Panc1 (cell line): ENCODE measurements around the gene HBEGF. TPM values are rescaled to one million over a fixed set of nuclear protein-coding genes. Genes with fewer than 3 reads are reported as not detected.

Experiments
- ATAC-seq: fragments of 200-7000 bp; cut with Tn5 transposase; 2 replicates; pipeline ENCODE4 v1.9.1; 2020; ENCODE audit warnings: mild to moderate bottlenecking, moderate library complexity
- BruUV-seq: library from RNA; stranded (reverse); fragments of 400-500 nt; replicated peaks from 2 replicates; lab custom pipeline; 2021; lab: Mats Ljungman, UMichigan
- CTCF ChIA-PET: fragments of 300-600 bp; sonication (Branson Sonifier 250); formaldehyde crosslinking; loops from one replicate; lab custom pipeline; 2022; ENCODE audit warnings: antibody characterized with exemption; lab: Charles Lee
- POLR2A ChIA-PET: fragments of 300-600 bp; sonication (Branson Sonifier 250); formaldehyde crosslinking; loops from one replicate; lab custom pipeline; 2022; ENCODE audit warnings: antibody characterized with exemption; lab: Charles Lee
- DNase-seq: peaks from one replicate; pipeline ENCODE4 v3.0.0-alpha.2; 2010; ENCODE audit warnings: low read depth, low spot score
- H3K27ac ChIP-seq: 2 replicates; pipeline ENCODE4 v1.5.1; 2011; ENCODE audit warnings: mild to moderate bottlenecking, low read length, inconsistent platforms
- H3K27me3 ChIP-seq: fragments of 200-500 bp; sonication (Bioruptor generic); 2 replicates; pipeline ENCODE4 v1.6.0; 2014; ENCODE audit warnings: low read length, inconsistent platforms; ENCODE audit not compliant: control insufficient read depth, insufficient read depth
- H3K36me3 ChIP-seq: fragments of 200-500 bp; sonication (Bioruptor generic); 2 replicates; pipeline ENCODE4 v1.5.1; 2014; ENCODE audit warnings: inconsistent platforms, mild to moderate bottlenecking, low read length, moderate library complexity; ENCODE audit not compliant: control insufficient read depth, insufficient read depth
- H3K4me1 ChIP-seq: 2 replicates; pipeline ENCODE4 v1.5.1; 2011; ENCODE audit warnings: inconsistent platforms, mild to moderate bottlenecking, low read length, moderate library complexity; ENCODE audit not compliant: control insufficient read depth, insufficient read depth
- H3K4me3 ChIP-seq, 2 experiments: 2 replicates each; pipeline ENCODE4 v1.5.1; 2011 to 2012; ENCODE audit warnings: low read depth in 2 of 2, low read length in 2 of 2, mild to moderate bottlenecking in 2 of 2, inconsistent platforms in 1 of 2, moderate library complexity in 1 of 2
- H3K9me3 ChIP-seq: fragments of 200-500 bp; sonication (Bioruptor generic); 2 replicates; pipeline ENCODE4 v1.5.1; 2014; ENCODE audit warnings: low read depth, mild to moderate bottlenecking, inconsistent platforms, low read length, moderate library complexity; ENCODE audit not compliant: control insufficient read depth, insufficient read depth
- POLR2AphosphoS5 ChIP-seq: IDR thresholded peaks from 2 replicates; pipeline ENCODE4 v1.6.1; 2012; ENCODE audit warnings: mild to moderate bottlenecking, low read depth, low read length, moderate library complexity
- SIN3A ChIP-seq: IDR thresholded peaks from 2 replicates; pipeline ENCODE4 v1.6.1; 2012; ENCODE audit warnings: low read depth, mild to moderate bottlenecking, low read length, moderate library complexity, borderline replicate concordance; ENCODE audit not compliant: insufficient read depth
- TCF7L2 ChIP-seq: IDR thresholded peaks from 2 replicates; pipeline ENCODE4 v1.6.1; 2011; ENCODE audit warnings: mild to moderate bottlenecking, low read depth, low read length, inconsistent platforms
- in situ Hi-C: cut with HindIII; loops from 2 replicates; pipeline ENCODE4 v1.10.0; 2016; ENCODE audit warnings: low sequenced_read_pairs, low pct_unique_long_range_greater_than_20kb
- intact Hi-C: fragments of 100-400 bp; cut with micrococcal nuclease; formaldehyde crosslinking; loops from one replicate; pipeline ENCODE4 v1.10.0; 2022; ENCODE audit not compliant: unreplicated experiment
- total RNA-seq: library from RNA; stranded (reverse); gene quantifications from one replicate; pipeline ENCODE4 v1.2.1, GENCODE V29; 2021; ENCODE audit not compliant: unreplicated experiment
- TF ChIP-seq, protein P1 (sequence below): fragments of 450-650 bp; IDR thresholded peaks from 2 replicates; pipeline ENCODE4 v1.5.1; 2017; ENCODE audit warnings: mild to moderate bottlenecking
- TF ChIP-seq, protein P2 (sequence below), 2 experiments: IDR thresholded peaks; 2 replicates each; pipeline ENCODE4 v1.6.1; 2011 to 2012; ENCODE audit warnings: low read depth in 2 of 2, control low read depth in 1 of 2, low read length in 1 of 2, mild to moderate bottlenecking in 1 of 2, moderate library complexity in 1 of 2; ENCODE audit not compliant: insufficient read depth in 1 of 2

HBEGF gene
- total RNA-seq, 1 experiment from 2014 or later: 5.0 TPM

DNA sequence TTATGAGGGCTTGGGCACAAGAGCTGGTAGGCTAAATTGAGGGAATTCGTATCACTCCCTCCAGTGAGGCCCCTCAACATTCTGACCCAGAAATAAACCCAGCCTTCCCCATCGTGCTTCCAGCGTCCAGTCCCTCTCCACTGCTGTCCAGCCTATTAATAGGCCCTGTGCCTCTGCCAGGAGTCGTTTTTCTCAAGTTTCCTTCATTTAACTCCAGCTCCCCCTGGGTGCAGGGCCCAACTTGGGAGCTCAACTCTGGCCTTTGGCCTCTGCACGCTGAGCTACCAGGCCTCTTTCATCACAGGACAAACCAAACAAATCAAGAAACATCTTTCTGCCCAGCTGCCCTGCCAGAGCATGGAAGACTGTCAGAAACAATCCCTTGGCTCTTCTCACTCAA, 10.0 kb downstream of the HBEGF start:
- intact Hi-C loops: no loop called here
- ChIA-PET POLR2A (no interaction called here), CTCF (interaction anchor here (0.6 to 1.2 kb wide), 2 partner anchors 9 to 15 kb away, joined by 3 to 5 read pairs; no protein-coding TSS in a partner anchor)
- DNase-seq (no peak), ATAC-seq (no peak)
- no peaks in the 10 kb centered on the region for H3K4me1 ChIP-seq
- in situ Hi-C loops: no loop called here
- H3K27me3 ChIP-seq: no peaks in the 10 kb centered on the region
- H3K4me3 ChIP-seq: no peak overlapping the region
- no TSS peak for BruUV-seq
- TF ChIP-seq TCF7L2: no peak
- no peak for TF ChIP-seq POLR2AphosphoS5
- TF ChIP-seq, protein P1, sequence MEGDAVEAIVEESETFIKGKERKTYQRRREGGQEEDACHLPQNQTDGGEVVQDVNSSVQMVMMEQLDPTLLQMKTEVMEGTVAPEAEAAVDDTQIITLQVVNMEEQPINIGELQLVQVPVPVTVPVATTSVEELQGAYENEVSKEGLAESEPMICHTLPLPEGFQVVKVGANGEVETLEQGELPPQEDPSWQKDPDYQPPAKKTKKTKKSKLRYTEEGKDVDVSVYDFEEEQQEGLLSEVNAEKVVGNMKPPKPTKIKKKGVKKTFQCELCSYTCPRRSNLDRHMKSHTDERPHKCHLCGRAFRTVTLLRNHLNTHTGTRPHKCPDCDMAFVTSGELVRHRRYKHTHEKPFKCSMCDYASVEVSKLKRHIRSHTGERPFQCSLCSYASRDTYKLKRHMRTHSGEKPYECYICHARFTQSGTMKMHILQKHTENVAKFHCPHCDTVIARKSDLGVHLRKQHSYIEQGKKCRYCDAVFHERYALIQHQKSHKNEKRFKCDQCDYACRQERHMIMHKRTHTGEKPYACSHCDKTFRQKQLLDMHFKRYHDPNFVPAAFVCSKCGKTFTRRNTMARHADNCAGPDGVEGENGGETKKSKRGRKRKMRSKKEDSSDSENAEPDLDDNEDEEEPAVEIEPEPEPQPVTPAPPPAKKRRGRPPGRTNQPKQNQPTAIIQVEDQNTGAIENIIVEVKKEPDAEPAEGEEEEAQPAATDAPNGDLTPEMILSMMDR: no peak
- no peak for TF ChIP-seq SIN3A
- TF ChIP-seq, protein P2, sequence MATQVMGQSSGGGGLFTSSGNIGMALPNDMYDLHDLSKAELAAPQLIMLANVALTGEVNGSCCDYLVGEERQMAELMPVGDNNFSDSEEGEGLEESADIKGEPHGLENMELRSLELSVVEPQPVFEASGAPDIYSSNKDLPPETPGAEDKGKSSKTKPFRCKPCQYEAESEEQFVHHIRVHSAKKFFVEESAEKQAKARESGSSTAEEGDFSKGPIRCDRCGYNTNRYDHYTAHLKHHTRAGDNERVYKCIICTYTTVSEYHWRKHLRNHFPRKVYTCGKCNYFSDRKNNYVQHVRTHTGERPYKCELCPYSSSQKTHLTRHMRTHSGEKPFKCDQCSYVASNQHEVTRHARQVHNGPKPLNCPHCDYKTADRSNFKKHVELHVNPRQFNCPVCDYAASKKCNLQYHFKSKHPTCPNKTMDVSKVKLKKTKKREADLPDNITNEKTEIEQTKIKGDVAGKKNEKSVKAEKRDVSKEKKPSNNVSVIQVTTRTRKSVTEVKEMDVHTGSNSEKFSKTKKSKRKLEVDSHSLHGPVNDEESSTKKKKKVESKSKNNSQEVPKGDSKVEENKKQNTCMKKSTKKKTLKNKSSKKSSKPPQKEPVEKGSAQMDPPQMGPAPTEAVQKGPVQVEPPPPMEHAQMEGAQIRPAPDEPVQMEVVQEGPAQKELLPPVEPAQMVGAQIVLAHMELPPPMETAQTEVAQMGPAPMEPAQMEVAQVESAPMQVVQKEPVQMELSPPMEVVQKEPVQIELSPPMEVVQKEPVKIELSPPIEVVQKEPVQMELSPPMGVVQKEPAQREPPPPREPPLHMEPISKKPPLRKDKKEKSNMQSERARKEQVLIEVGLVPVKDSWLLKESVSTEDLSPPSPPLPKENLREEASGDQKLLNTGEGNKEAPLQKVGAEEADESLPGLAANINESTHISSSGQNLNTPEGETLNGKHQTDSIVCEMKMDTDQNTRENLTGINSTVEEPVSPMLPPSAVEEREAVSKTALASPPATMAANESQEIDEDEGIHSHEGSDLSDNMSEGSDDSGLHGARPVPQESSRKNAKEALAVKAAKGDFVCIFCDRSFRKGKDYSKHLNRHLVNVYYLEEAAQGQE (IDR thresholded peaks at IDR 0.05; ENCODE audit: insufficient read depth in 1 of 2, low read depth in 2 of 2, low read length in 1 of 2): no peak
- H3K27ac ChIP-seq: no peak overlapping the region
- no peaks in the 10 kb centered on the region for H3K36me3 ChIP-seq
- H3K9me3 ChIP-seq: no peaks in the 10 kb centered on the region

DNA sequence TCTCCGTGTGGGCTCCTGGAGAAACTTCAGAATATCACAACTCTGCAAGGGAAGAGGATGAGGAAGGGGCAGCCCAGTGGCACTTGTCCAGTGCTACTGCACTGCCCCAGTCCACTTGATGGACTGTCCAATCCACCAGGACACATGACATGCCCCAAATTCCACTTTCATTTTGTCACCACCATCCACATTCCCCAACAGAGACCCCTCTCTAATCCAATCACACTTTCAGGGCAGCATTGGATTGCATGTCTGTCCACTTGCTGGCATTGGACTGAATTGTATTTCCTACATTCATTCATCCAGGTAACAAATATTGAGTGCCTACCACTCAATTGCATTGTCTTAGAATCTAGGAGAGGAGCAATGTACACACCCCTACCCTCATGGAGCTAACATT, 14.8 kb downstream of the HBEGF start:
- no peaks in the 10 kb centered on the region for H3K9me3 ChIP-seq
- H3K27me3 ChIP-seq: no peaks in the 10 kb centered on the region
- no peaks in the 10 kb centered on the region for H3K4me1 ChIP-seq
- H3K27ac ChIP-seq: no peak overlapping the region
- no TSS peak for BruUV-seq
- no peak overlapping the region for H3K4me3 ChIP-seq
- ATAC-seq: no peak
- in situ Hi-C loops (no loop called here), intact Hi-C loops (no loop called here)
- no peak for DNase-seq
- POLR2A ChIA-PET: interaction anchor here (0.7 kb wide), 1 partner anchor 9 kb away, joined by 7 read pairs; no protein-coding TSS in a partner anchor
- TF ChIP-seq, protein P1: no peak
- TF ChIP-seq POLR2AphosphoS5 (no peak), SIN3A (no peak), TCF7L2 (no peak)
- TF ChIP-seq, protein P2 (IDR thresholded peaks at IDR 0.05; ENCODE audit: insufficient read depth in 1 of 2, low read depth in 2 of 2, low read length in 1 of 2): no peak
- CTCF ChIA-PET: no interaction called here
- H3K36me3 ChIP-seq: no peaks in the 10 kb centered on the region
